Dermis blood vessel endothelial cell (primary cell): ENCODE data around the gene SLC25A10. TPM values are rescaled to one million over a fixed set of nuclear protein-coding genes. Genes with fewer than 3 reads are reported as not detected.
A peak's percentile ranks its signal among the peaks of the same experiment; 100 is the strongest.
"Not testable (repeated sequence)": the region's sequence is repeated elsewhere in the genome, so short reads cannot be mapped to it uniquely, and the experiment has no call there.

Experiments used
- DNase-seq: peaks from one replicate; pipeline ENCODE4 v3.0.0; 2010
- total RNA-seq: library from RNA; depleted of rRNA; stranded (reverse); fragments of >200 nt; gene quantifications from 2 replicates; pipeline ENCODE4 v1.2.3, GENCODE V29; 2014

Gene SLC25A10
- total RNA-seq, 1 donor from 2014 or later, result 11.4 TPM

DNA sequence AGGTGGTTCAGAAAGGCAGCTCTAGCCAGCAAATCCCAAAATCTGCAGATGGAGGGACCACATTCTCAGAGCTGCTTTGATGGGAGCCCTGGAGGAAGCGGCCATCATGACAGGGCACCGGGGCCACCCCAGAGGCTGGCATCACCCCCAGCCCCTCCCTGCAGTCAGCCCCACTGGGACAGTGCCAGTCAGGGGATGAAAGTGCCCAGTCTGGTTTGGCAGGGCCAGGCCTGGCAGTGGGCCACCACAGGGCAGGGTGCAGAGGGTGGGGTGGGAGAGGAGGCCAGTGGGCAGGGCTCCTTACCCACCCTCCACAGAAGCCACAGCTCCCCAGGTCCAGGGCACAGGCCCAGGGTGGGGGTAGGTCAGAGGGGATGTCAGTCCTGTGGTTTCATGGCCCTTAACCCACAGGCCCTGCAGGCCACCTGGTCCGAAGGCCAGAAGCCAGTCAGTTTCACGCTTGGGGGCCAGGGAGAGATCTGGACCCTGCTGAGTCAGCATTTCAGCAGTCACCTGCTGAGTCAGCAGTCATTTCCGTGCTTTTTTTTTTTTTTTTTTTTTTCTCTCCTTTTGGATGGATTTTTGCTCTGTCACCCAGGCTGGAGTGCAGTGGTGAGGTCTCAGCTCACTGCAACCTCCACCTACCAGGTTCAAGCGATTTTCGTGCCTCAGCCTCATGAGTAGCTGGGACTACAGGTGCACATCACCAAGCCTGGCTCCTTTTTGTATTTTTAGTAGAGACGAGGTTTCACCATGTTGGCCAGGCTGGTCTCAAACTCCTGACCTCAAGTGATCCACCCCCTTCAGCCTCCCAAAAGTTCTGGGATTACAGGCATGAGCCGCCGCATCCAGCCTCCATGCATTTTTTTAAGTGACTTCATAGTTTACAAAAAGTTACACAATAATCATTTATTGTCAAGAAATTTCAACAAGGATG, 10.4 kb downstream of the SLC25A10 start:
- no peak for DNase-seq

DNA sequence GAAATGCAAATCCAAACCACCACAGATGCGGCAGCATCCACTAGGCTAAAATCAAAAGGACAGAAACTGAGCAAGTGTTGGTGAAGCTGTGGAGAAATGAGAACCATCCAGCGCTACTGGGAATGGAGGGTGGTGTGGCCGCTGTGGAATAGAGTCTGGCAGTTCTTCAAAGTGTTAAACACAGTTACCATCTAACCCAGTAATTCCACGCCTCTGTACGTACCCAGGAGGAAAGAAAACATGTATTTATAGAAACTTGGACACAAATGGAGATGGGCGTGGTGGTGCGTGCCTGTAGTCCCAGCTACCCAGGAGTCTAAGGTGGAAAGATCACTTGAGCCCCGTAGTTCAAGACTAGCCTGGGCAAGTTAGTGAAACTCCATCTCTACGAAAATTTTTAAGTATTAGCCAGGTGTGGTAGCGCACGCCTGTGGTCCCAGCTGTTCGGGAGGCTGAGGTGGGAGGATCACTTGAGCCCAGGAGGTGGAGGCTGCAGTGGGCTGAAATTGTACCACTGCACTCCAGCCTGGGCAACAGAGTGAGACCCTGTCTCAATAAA, 11.6 kb downstream of the SLC25A10 start:
- DNase-seq, result no peak

- no peak for DNase-seq
Observed at GRCh38 chr17:81725439-81725838, 13.4 kb downstream of the SLC25A10 start.

DNA sequence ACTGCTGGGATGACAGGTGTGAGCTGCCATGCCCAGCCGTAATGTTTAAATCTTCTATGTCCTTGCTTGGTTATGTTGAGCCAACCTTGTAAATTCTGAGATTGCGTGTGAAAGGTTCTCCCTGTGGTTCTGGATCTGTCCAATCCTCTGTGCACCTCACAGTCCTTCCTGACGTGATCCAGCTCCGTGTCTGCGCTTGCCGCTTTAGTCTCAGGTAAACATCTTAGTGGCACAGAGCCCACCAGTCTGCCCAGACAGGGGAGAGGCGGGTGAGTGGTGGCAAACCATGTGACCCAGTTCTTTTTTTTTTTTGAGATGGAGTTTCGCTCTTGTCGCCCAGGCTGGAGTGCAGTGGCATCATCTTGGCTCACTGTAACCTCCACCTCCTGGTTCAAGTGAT, 13.9 kb downstream of the SLC25A10 start:
- no peak for DNase-seq

- DNase-seq, result no peak
Observed at GRCh38 chr17:81727324-81728031, 15.4 kb downstream of the SLC25A10 start.

- peak; percentile 81 for DNase-seq
Observed at GRCh38 chr17:81733507-81734404, 21.7 kb downstream of the SLC25A10 start.

GRCh38 chr17:81734405-81735263, 22.6 kb downstream of the SLC25A10 start:
- DNase-seq, result no peak

GRCh38 chr17:81735264-81736102, 23.4 kb downstream of the SLC25A10 start:
- DNase-seq, result no peak

DNA sequence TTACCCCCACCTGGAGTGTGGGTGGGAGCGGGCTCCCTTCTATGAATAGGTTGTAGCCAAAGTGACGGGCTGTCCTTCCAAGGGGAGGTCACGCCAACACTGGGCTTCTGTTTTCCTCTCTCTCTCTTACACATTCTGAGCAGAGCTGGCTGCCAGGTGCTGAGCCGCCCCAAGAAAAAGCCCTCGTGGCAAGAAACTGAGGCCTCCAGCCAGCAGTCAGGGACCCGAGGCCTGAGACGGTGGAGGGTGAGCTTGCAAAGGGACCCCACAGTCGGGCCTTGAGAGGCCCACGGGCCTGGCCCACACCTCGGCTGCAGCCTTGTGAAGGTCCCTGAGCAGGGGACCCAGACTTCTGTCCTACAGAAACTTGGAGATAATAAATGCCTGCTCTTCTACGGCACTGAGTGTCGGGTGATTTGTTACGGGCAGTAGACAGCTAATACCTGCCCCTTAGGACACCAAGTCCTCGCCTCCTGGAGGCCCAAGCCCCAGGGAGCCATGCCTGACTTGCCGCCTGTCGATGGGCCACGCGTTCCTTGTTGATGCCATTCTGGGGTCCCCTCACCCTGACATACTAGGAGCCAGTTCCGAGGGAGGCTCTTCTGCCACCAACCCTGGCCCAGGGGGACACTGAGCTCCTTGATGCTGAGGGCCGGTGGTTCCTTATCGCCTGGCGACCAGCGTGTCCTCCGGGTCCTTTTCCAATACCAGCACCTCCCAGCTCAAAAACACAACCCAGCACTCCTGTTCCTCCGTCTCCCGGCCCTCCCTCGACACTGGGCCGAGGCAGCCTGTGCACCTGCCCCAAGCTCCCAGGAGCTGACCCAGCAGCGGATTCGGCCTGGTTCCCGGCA, 26.1 kb downstream of the SLC25A10 start:
- DNase-seq, result no peak

GRCh38 chr17:81738801-81739393, 26.8 kb downstream of the SLC25A10 start:
- no peak for DNase-seq

DNA sequence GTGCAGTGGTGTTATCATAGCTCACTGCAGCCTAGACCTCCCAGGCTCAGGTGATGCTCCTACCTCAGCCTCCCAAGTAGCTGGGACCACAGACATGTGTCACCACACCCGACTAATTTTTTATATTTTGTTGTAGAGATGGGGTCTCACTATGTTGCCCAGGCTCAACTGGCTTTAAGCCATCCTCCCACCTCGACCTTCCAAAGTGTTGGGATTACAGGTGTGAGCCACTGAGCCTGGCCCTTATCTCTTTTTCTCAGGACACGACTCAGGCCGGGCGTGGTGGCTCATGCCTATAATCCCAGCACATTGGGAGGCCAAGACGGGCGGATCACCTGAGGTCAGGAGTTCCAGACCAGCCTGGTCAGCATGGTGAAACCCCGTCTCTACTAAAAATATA, 27.5 kb downstream of the SLC25A10 start:
- DNase-seq, result not testable (repeated sequence)

DNA sequence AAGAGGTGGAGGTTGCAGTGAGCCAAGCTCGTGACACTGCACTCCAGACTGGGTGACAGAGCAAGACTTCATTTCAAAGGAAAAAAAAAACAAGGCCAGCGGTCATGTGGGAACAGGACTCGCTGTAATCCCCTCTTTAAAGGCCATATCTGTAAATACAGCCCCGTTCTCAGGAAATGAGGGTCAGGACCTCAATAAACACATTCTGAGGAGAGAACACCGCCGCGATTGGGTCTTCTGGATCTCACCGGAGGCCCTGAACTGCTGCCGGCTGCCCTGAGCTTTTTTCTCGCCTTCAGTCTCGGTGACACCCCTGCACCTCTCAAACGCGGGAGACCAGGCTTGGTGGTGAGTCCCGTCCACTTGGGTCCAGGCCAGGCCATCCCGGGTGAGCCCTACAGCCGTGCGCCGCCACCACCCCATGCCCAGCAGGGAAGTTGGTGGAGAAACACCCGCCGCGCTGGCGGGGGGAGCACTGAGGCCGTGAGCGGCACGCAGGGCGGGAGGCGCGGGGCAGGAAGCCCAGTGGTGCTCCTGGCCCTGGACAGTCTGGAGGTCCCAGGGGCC, 28.4 kb downstream of the SLC25A10 start:
- DNase-seq, result peak; percentile 32

DNA sequence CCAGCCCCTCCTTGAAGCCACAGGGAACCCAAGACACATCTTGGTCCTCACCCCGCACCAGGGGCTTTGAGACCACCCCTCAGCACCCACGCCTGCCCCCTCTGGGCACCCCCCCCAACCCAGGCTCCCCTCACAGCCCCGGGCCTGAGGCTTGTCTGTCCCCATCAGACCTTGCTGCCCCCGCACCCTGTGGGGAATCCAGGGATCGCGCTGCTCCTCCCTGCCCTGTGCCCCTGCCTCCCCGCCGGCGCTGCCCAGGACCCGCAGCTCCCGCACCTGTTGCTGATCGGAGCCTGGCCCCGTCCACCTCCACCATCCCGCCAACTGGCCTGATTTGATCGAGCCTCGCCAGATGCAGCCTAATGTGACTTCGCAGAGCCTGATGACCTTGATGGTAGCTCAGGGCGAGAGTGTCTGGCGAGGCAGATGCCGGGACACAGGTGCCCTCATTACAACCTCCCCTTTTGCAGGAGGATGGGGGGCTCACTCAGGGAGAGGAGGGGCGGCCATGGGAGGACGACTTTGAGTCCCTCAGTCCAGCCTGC, 29.0 kb downstream of the SLC25A10 start:
- DNase-seq, result no peak

DNA sequence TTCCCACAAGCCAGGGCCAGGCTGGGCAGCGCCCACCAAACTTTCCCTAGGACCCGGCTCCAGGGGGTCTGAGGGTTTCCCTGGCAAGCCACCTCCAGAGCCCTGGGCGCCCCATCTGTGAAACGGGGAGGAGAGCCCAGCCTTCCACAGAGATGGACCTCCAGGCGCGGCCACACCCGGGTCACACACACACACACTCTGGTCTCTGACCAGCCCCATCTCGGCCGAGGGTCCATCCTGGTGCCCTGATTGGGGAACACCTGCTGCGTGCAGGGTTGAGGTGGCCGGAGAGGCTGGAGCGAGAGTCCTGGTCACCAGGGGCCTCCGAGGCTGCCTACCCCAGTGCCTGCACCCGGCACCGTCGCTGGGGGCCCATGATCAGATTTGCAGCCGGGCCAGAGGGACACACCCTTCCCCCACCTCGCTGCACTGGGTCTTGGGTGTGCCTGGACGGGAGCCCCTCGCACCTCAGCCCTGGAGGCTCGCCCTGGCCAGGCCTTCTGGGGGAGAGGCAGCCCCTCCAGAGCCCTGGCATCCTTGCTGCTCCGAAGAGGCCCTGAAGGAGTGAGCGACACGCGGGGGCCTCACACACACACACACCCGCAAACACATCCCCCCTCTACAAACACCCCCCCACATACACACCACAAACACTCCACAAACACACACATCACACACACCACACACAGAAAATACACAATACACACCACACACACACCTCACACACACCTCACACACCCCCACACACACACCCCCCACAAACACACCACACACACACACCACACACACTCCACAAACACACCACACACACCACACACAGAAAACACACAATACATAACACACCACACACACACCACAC, 29.7 kb downstream of the SLC25A10 start:
- DNase-seq, result no peak
